ENCODE results near the gene CCDC87. TPM values are rescaled to one million over a fixed set of nuclear protein-coding genes. Genes with fewer than 3 reads are reported as not detected.

The CCDC87 gene
- total and polyA plus RNA-seq, 2 donors (not counting 3 experiments of a cell fraction or from before 2014, with no cell fraction given): 0.06 to 0.22 TPM

DNA sequence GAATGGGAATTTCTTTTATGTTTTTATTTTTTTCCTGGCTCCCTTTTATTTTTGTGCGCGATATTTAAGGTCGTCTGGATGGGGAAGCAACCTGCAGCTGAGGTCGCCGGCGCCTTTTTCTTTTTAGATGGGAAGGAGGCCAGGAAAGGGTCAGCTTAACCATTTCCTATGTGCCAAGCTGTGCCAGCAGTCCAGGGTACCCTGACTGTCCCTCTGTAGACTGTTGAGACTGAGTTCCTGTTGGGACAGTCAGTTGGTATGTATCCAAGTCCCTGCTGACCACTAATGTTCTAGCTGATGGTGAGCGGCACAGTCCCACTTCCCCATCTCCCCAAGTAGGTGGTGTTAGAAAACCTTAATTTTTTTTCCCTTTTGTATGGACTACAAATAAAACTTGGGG lies 34.1 kb upstream of the CCDC87 start:
- peaks cover 18% of the 10 kb centered on the region for H4K20me1 ChIP-seq (replicated peaks; ENCODE audit: control insufficient read depth, extremely low read depth, insufficient read depth, low read length)
- FAIRE-seq (no peak), DNase-seq (ENCODE audit: low read depth, low spot score) (no peak)
- H3K4me3 ChIP-seq (replicated peaks in 1 of 3; ENCODE audit: insufficient read depth in 1 of 3, low read depth in 1 of 3, low read length in 3 of 3): no peak overlapping the region
- BruUV-seq (replicated peaks): TSS peak; percentile 7
- H3K9me3 ChIP-seq (replicated peaks; ENCODE audit: control insufficient read depth, insufficient read depth, low read length): no peaks in the 10 kb centered on the region
- TF ChIP-seq FOS (IDR thresholded peaks at IDR 0.05; ENCODE audit: borderline replicate concordance, insufficient read depth, low read length) (no peak), GATA2 (IDR thresholded peaks at IDR 0.05; ENCODE audit: insufficient read depth, insufficient read length, low read depth, low read length) (no peak), EZH2 (IDR thresholded peaks at IDR 0.05; ENCODE audit: borderline replicate concordance, low read depth, low read length, severe bottlenecking) (no peak), JUN (IDR thresholded peaks at IDR 0.05; ENCODE audit: borderline replicate concordance, insufficient read depth, insufficient read length, low read depth) (no peak), POLR2AphosphoS5 (IDR thresholded peaks at IDR 0.05; ENCODE audit: insufficient read depth, low read depth, low read length) (no peak), MAX (IDR thresholded peaks at IDR 0.05; ENCODE audit: insufficient read depth, insufficient read length) (no peak), MYC (IDR thresholded peaks at IDR 0.05; ENCODE audit: low read depth, low read length) (no peak), POLR2A (IDR thresholded peaks at IDR 0.05; ENCODE audit: low read depth, low read length) (no peak)
- TF ChIP-seq, protein P1, sequence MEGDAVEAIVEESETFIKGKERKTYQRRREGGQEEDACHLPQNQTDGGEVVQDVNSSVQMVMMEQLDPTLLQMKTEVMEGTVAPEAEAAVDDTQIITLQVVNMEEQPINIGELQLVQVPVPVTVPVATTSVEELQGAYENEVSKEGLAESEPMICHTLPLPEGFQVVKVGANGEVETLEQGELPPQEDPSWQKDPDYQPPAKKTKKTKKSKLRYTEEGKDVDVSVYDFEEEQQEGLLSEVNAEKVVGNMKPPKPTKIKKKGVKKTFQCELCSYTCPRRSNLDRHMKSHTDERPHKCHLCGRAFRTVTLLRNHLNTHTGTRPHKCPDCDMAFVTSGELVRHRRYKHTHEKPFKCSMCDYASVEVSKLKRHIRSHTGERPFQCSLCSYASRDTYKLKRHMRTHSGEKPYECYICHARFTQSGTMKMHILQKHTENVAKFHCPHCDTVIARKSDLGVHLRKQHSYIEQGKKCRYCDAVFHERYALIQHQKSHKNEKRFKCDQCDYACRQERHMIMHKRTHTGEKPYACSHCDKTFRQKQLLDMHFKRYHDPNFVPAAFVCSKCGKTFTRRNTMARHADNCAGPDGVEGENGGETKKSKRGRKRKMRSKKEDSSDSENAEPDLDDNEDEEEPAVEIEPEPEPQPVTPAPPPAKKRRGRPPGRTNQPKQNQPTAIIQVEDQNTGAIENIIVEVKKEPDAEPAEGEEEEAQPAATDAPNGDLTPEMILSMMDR (IDR thresholded peaks at IDR 0.05; ENCODE audit: extremely low read depth in 1 of 2, insufficient read depth in 1 of 2, low read depth in 1 of 2, low read length in 2 of 2): no peak
- H2AFZ ChIP-seq (ENCODE audit: low read depth, low read length): no peak overlapping the region
- no peak overlapping the region for H3K27ac ChIP-seq (ENCODE audit: insufficient read depth, low read depth, low read length)
- H3K79me2 ChIP-seq (ENCODE audit: control insufficient read depth, insufficient read depth, low read length): peaks cover 100% of the 10 kb centered on the region
- ChIA-PET POLR2A (no interaction called here), CTCF (interaction anchor here (0.7 to 1.3 kb wide), 2 partner anchors 10 to 52 kb away, joined by 3 read pairs; no protein-coding TSS in a partner anchor)
- dilution Hi-C loops (cut with MboI; ENCODE audit: extremely low pct_ligation_motif_present, low sequenced_read_pairs) (no loop called here), intact Hi-C loops (cut with micrococcal nuclease) (no loop called here)
- H3K9me1 ChIP-seq (replicated peaks; ENCODE audit: control insufficient read depth, extremely low read depth, insufficient read depth, low read length): no peaks in the 10 kb centered on the region
- H3K4me1 ChIP-seq (ENCODE audit: control insufficient read depth, extremely low read depth, insufficient read depth, low read length): no peaks in the 10 kb centered on the region
- H3K27me3 ChIP-seq (ENCODE audit: control insufficient read depth in 2 of 2, insufficient read depth in 2 of 2, low read length in 2 of 2): no peaks in the 10 kb centered on the region
- H3K9ac ChIP-seq (replicated peaks; ENCODE audit: extremely low read depth, insufficient read depth, low read length): no peak overlapping the region
- H3K4me2 ChIP-seq (ENCODE audit: insufficient read depth, low read length): no peak overlapping the region
- H3K36me3 ChIP-seq (ENCODE audit: control insufficient read depth in 2 of 2, extremely low read depth in 1 of 2, insufficient read depth in 2 of 2, low read length in 2 of 2): peaks cover 50 to 54% of the 10 kb centered on the region in 2 experiments
